Measurements from ENCODE around the gene TELO2. TPM values are rescaled to one million over a fixed set of nuclear protein-coding genes. Genes with fewer than 3 reads are reported as not detected.

TELO2 gene
- total and polyA plus RNA-seq, 4 donors = 12.9 to 19.3 (median 16.2) TPM

GRCh38 chr16:1448536-1449116 is 44.5 kb upstream of the TELO2 start:
- Histone ChIP-seq H3K9me3 (ENCODE audit: control insufficient read depth in 4 of 4, low read length in 3 of 4) (no peaks in the 10 kb centered on the region), H3K36me3 (ENCODE audit: control insufficient read depth in 4 of 4, insufficient read depth in 3 of 4, low read depth in 1 of 4, low read length in 3 of 4) (peaks cover 0 to 42% (median 7%) of the 10 kb centered on the region in 4 donors), H3K27ac (ENCODE audit: low read depth in 1 of 2, low read length in 2 of 2) (no peak overlapping the region), H3K4me1 (ENCODE audit: control insufficient read depth in 4 of 4, insufficient read depth in 4 of 4, low read length in 3 of 4) (no peaks in the 10 kb centered on the region), H3K9ac (ENCODE audit: low read depth in 1 of 2, low read length in 2 of 2) (no peak overlapping the region), H3K4me3 (ENCODE audit: low read depth in 1 of 3, low read length in 3 of 3) (no peak overlapping the region), H3K27me3 (ENCODE audit: control insufficient read depth in 4 of 4, insufficient read depth in 4 of 4, low read length in 3 of 4) (no peaks in the 10 kb centered on the region)
- TF ChIP-seq HNF4A (conservative IDR thresholded peaks at IDR 0.05) (no peak), GABPA (IDR thresholded peaks at IDR 0.05 in 1 of 2, conservative IDR thresholded peaks at IDR 0.05 in 1 of 2) (no peak)
- 97% methylated on average over 30 of the region's 30 CpGs for WGBS
- no peak for DNase-seq (ENCODE audit: low spot score)

GRCh38 chr16:1449201-1449788 is 43.9 kb upstream of the TELO2 start:
- no peaks in the 10 kb centered on the region for H3K9me3 ChIP-seq (ENCODE audit: control insufficient read depth in 4 of 4, low read length in 3 of 4)
- H3K27ac ChIP-seq (ENCODE audit: low read depth in 1 of 2, low read length in 2 of 2) = no peak overlapping the region
- no peaks in the 10 kb centered on the region for H3K27me3 ChIP-seq (ENCODE audit: control insufficient read depth in 4 of 4, insufficient read depth in 4 of 4, low read length in 3 of 4)
- no peaks in the 10 kb centered on the region for H3K4me1 ChIP-seq (ENCODE audit: control insufficient read depth in 4 of 4, insufficient read depth in 4 of 4, low read length in 3 of 4)
- no peak for DNase-seq (ENCODE audit: low spot score)
- no peak overlapping the region for H3K4me3 ChIP-seq (ENCODE audit: low read depth in 1 of 3, low read length in 3 of 3)
- no peak overlapping the region for H3K9ac ChIP-seq (ENCODE audit: low read depth in 1 of 2, low read length in 2 of 2)
- peaks cover 0 to 47% (median 10%) of the 10 kb centered on the region in 4 donors for H3K36me3 ChIP-seq (ENCODE audit: control insufficient read depth in 4 of 4, insufficient read depth in 3 of 4, low read depth in 1 of 4, low read length in 3 of 4)
- no peak for TF ChIP-seq RXRA (IDR thresholded peaks at IDR 0.05)
- no peak for TF ChIP-seq NR2F2 (IDR thresholded peaks at IDR 0.05)
- no peak for TF ChIP-seq HNF4A (conservative IDR thresholded peaks at IDR 0.05)
- TF ChIP-seq RAD21 (IDR thresholded peaks at IDR 0.05) = no peak
- TF ChIP-seq HNF4G (IDR thresholded peaks at IDR 0.05) = no peak
- WGBS = 96% methylated on average over 25 of the region's 25 CpGs

- WGBS = 96% methylated on average over 29 of the region's 29 CpGs
- Histone ChIP-seq H3K4me1 (ENCODE audit: control insufficient read depth in 4 of 4, insufficient read depth in 4 of 4, low read length in 3 of 4) (no peaks in the 10 kb centered on the region), H3K9ac (ENCODE audit: low read depth in 1 of 2, low read length in 2 of 2) (no peak overlapping the region), H3K9me3 (ENCODE audit: control insufficient read depth in 4 of 4, low read length in 3 of 4) (no peaks in the 10 kb centered on the region), H3K4me3 (ENCODE audit: low read depth in 1 of 3, low read length in 3 of 3) (no peak overlapping the region), H3K36me3 (ENCODE audit: control insufficient read depth in 4 of 4, insufficient read depth in 3 of 4, low read depth in 1 of 4, low read length in 3 of 4) (peaks cover 0 to 54% (median 11%) of the 10 kb centered on the region in 4 donors), H3K27ac (ENCODE audit: low read depth in 1 of 2, low read length in 2 of 2) (no peak overlapping the region), H3K27me3 (ENCODE audit: control insufficient read depth in 4 of 4, insufficient read depth in 4 of 4, low read length in 3 of 4) (no peaks in the 10 kb centered on the region)
- no peak for DNase-seq (ENCODE audit: low spot score)
- TF ChIP-seq FOXA2 (IDR thresholded peaks at IDR 0.05) (no peak), JUND (IDR thresholded peaks at IDR 0.05) (no peak), MAX (IDR thresholded peaks at IDR 0.05) (no peak), ZBTB33 (IDR thresholded peaks at IDR 0.05) (no peak), GABPA (IDR thresholded peaks at IDR 0.05 in 1 of 2, conservative IDR thresholded peaks at IDR 0.05 in 1 of 2) (no peak), FOXA1 (IDR thresholded peaks at IDR 0.05) (no peak), HNF4A (conservative IDR thresholded peaks at IDR 0.05) (no peak), RAD21 (IDR thresholded peaks at IDR 0.05) (no peak), NR2F2 (IDR thresholded peaks at IDR 0.05) (no peak), EGR1 (IDR thresholded peaks at IDR 0.05; ENCODE audit: low read depth in 2 of 2) (no peak), HNF4G (IDR thresholded peaks at IDR 0.05) (no peak), RXRA (IDR thresholded peaks at IDR 0.05) (no peak)
These were observed 42.9 kb upstream of the TELO2 start for GRCh38 chr16:1450218-1450617.
